NOMO-1 treated with dmso at 0.1 percent for 144 hours (cell line): ENCODE results near the gene RALB.

Source experiments
- DNase-seq: peaks from one replicate; lab custom pipeline; 2025; ENCODE audit not compliant: unreplicated experiment; lab: John Stamatoyannopoulos, UW

RALB gene

GRCh38 chr2:120331903-120332302, 79.3 kb downstream of the RALB start:
- no peak for DNase-seq

- no peak for DNase-seq
Observed at GRCh38 chr2:120332384-120332783, 79.7 kb downstream of the RALB start.

- DNase-seq = no peak
Observed at GRCh38 chr2:120334068-120334467, 81.4 kb downstream of the RALB start.

- DNase-seq = no peak
Observed at GRCh38 chr2:120336749-120337148, 84.1 kb downstream of the RALB start.

GRCh38 chr2:120338015-120338414, 85.4 kb downstream of the RALB start:
- peak; percentile 46 for DNase-seq

GRCh38 chr2:120341977-120342376, 89.3 kb downstream of the RALB start:
- DNase-seq = no peak

GRCh38 chr2:120342446-120342845, 89.8 kb downstream of the RALB start:
- no peak for DNase-seq

GRCh38 chr2:120343100-120343432, 90.4 kb downstream of the RALB start:
- DNase-seq = no peak

GRCh38 chr2:120343433-120344105, 90.9 kb downstream of the RALB start:
- peak; percentile 24 for DNase-seq
